PC-9 (cell line): ENCODE measurements around the gene NOCT. TPM values are rescaled to one million over a fixed set of nuclear protein-coding genes. Genes with fewer than 3 reads are reported as not detected.
"Not testable (repeated sequence)": the region's sequence is repeated elsewhere in the genome, so short reads cannot be mapped to it uniquely, and the experiment has no call there.

Source experiments
- BruUV-seq: library from RNA; stranded (reverse); fragments of 400-500 nt; replicated peaks from 2 replicates; lab custom pipeline; 2021; lab: Mats Ljungman, UMichigan
- CTCF ChIA-PET: fragments of 300-600 bp; sonication (Branson Sonifier 250); formaldehyde crosslinking; loops from one replicate; lab custom pipeline; 2022; ENCODE audit warnings: antibody characterized with exemption; lab: Charles Lee
- POLR2A ChIA-PET: fragments of 300-600 bp; sonication (Branson Sonifier 250); formaldehyde crosslinking; loops from one replicate; lab custom pipeline; 2022; ENCODE audit warnings: antibody characterized with exemption; ENCODE audit not compliant: unreplicated experiment; lab: Charles Lee
- DNase-seq, 2 experiments: peaks; one replicate each; pipeline versions ENCODE4 v3.0.0 to v3.0.0-alpha.2; 2015 to 2022; ENCODE audit warnings: mixed read lengths in 1 of 2
- H2AFZ ChIP-seq: fragments of 200-600 bp; sonication (generic); 2 replicates; pipeline ENCODE4 v1.8.1; 2017; ENCODE audit warnings: antibody characterized with exemption
- H3F3A ChIP-seq: fragments of 200-600 bp; sonication (generic); 2 replicates; pipeline ENCODE4 v1.8.1; 2017; ENCODE audit warnings: antibody characterized with exemption, mild to moderate bottlenecking, low read depth; ENCODE audit not compliant: insufficient read depth
- H3K27ac ChIP-seq: fragments of 200-600 bp; sonication (generic); 2 replicates; pipeline ENCODE4 v1.6.1; 2016; ENCODE audit warnings: mixed run types
- H3K27me3 ChIP-seq: fragments of 200-600 bp; sonication (generic); 2 replicates; pipeline ENCODE4 v1.6.1; 2016; ENCODE audit warnings: low read depth, mixed run types; ENCODE audit not compliant: insufficient read depth
- H3K36me3 ChIP-seq: fragments of 200-600 bp; sonication (generic); 2 replicates; pipeline ENCODE4 v1.6.1; 2016; ENCODE audit warnings: low read depth, mixed run types
- H3K4me1 ChIP-seq: fragments of 200-600 bp; sonication (generic); replicated peaks from 2 replicates; pipeline ENCODE4 v1.6.1; 2016; ENCODE audit warnings: mixed run types; ENCODE audit not compliant: insufficient read depth
- H3K4me2 ChIP-seq: fragments of 200-600 bp; sonication (generic); 2 replicates; pipeline ENCODE4 v1.6.1; 2017; ENCODE audit warnings: mixed run types
- H3K4me3 ChIP-seq: fragments of 200-600 bp; sonication (generic); 2 replicates; pipeline ENCODE4 v1.6.1; 2016; ENCODE audit warnings: mixed run types
- H3K79me2 ChIP-seq: fragments of 200-600 bp; sonication (generic); 2 replicates; pipeline ENCODE4 v1.6.1; 2017; ENCODE audit warnings: low read depth, mixed run types
- H3K9me2 ChIP-seq: fragments of 200-600 bp; sonication (generic); 2 replicates; pipeline ENCODE4 v1.8.1; 2017; ENCODE audit warnings: mild to moderate bottlenecking; ENCODE audit not compliant: insufficient read depth
- H3K9me3 ChIP-seq: fragments of 200-600 bp; sonication (generic); 2 replicates; pipeline ENCODE4 v1.8.1; 2016; ENCODE audit warnings: low read depth; ENCODE audit not compliant: insufficient read depth
- H4K20me1 ChIP-seq: fragments of 200-600 bp; sonication (generic); 2 replicates; pipeline ENCODE4 v1.8.1; 2017; ENCODE audit not compliant: insufficient read depth
- CTCF ChIP-seq: fragments of 200-600 bp; sonication (generic); conservative IDR thresholded peaks from 2 replicates; pipeline ENCODE4 v1.6.1; 2017; ENCODE audit warnings: mixed run types, antibody characterized with exemption, mild to moderate bottlenecking, moderate library complexity
- EZH2 ChIP-seq: fragments of 200-600 bp; sonication (generic); IDR thresholded peaks from 2 replicates; pipeline ENCODE4 v1.8.0; 2017; ENCODE audit warnings: antibody characterized with exemption, low read depth
- intact Hi-C: fragments of 100-400 bp; cut with micrococcal nuclease; formaldehyde crosslinking; loops from one replicate; pipeline ENCODE4 v1.10.0; 2022; ENCODE audit not compliant: unreplicated experiment
- total RNA-seq: library from RNA; stranded (reverse); gene quantifications from 2 replicates; pipeline ENCODE4 v1.2.3, GENCODE V29; 2021

The NOCT gene
- total RNA-seq, 1 experiment from 2014 or later, result 6.8 TPM

GRCh38 chr4:139005774-139006173, 9.8 kb upstream of the NOCT start:
- CTCF ChIA-PET, result no interaction called here
- BruUV-seq, result no TSS peak
- Histone ChIP-seq H3K9me2 (no peaks in the 10 kb centered on the region), H3F3A (no peaks in the 10 kb centered on the region), H3K79me2 (no peaks in the 10 kb centered on the region), H3K27ac (no peak overlapping the region), H3K36me3 (no peaks in the 10 kb centered on the region), H2AFZ (no peak overlapping the region), H3K27me3 (no peaks in the 10 kb centered on the region), H3K4me3 (no peak overlapping the region), H3K9me3 (no peaks in the 10 kb centered on the region), H3K4me2 (no peak overlapping the region), H3K4me1 (no peaks in the 10 kb centered on the region), H4K20me1 (no peaks in the 10 kb centered on the region)
- no peak for DNase-seq
- POLR2A ChIA-PET, result no interaction called here
- intact Hi-C loops, result loop anchor here (1.0 kb wide), 1 partner anchor 9 kb away; no protein-coding TSS in a partner anchor
- TF ChIP-seq EZH2, result no peak

DNA sequence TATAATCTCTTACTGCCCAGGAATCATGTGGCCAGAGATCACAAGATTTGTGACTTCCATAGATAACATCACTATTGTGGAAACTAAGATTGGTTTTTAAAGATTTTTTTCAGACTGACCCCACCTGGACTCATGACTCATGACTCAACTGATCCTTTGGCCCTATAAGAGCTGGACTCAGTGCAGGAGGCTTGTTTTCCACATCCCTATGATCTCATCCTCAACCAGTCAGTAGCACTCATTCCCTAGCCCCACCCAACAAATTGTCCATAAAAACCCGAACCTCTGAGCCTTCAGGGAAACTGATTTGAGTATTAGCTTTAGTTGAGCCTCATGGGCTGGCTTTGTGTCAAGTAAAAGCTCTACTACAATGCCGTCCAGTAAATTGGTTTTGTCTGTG, 7.9 kb upstream of the NOCT start:
- Histone ChIP-seq H3K4me2 (no peak overlapping the region), H3K4me1 (0 out of 2 replicates have a peak, but pooled peaks cover under 1% of the 10 kb centered on the region), H3F3A (no peaks in the 10 kb centered on the region), H3K9me3 (no peaks in the 10 kb centered on the region), H3K79me2 (no peaks in the 10 kb centered on the region), H2AFZ (no peak overlapping the region), H3K4me3 (no peak overlapping the region), H3K9me2 (no peaks in the 10 kb centered on the region), H3K27me3 (no peaks in the 10 kb centered on the region), H3K27ac (no peak overlapping the region), H4K20me1 (no peaks in the 10 kb centered on the region), H3K36me3 (no peaks in the 10 kb centered on the region)
- ChIA-PET POLR2A (no interaction called here), CTCF (interaction anchor here (0.7 kb wide), 1 partner anchor 622 kb away, joined by 3 read pairs; no protein-coding TSS in a partner anchor)
- no TSS peak for BruUV-seq
- no peak for TF ChIP-seq CTCF
- no peak for TF ChIP-seq EZH2
- intact Hi-C loops, result no loop called here
- no peak for DNase-seq

GRCh38 chr4:139008278-139008677, 7.3 kb upstream of the NOCT start:
- H3K9me3 ChIP-seq, intact Hi-C loops, H3K4me3 ChIP-seq, H3K79me2 ChIP-seq, H3K4me2 ChIP-seq, POLR2A ChIA-PET, H4K20me1 ChIP-seq, H3F3A ChIP-seq, H3K9me2 ChIP-seq, H3K4me1 ChIP-seq, CTCF ChIA-PET, DNase-seq, H3K36me3 ChIP-seq, H2AFZ ChIP-seq, BruUV-seq, H3K27ac ChIP-seq, H3K27me3 ChIP-seq: not testable (repeated sequence)

- Histone ChIP-seq H3K4me3 (no peak overlapping the region), H3K27ac (no peak overlapping the region), H3K9me3 (no peaks in the 10 kb centered on the region), H3K4me2 (no peak overlapping the region), H3F3A (peaks cover 13% of the 10 kb centered on the region), H2AFZ (no peak overlapping the region), H3K27me3 (no peaks in the 10 kb centered on the region), H3K9me2 (no peaks in the 10 kb centered on the region), H3K36me3 (no peaks in the 10 kb centered on the region), H4K20me1 (no peaks in the 10 kb centered on the region), H3K4me1 (peaks cover 18% of the 10 kb centered on the region), H3K79me2 (no peaks in the 10 kb centered on the region)
- BruUV-seq, result no TSS peak
- intact Hi-C loops, result no loop called here
- TF ChIP-seq CTCF, result no peak
- TF ChIP-seq EZH2, result no peak
- POLR2A ChIA-PET, result no interaction called here
- CTCF ChIA-PET, result no interaction called here
- no peak for DNase-seq
These were observed 5.9 kb upstream of the NOCT start for GRCh38 chr4:139009702-139010101.
